GM23248 (cell line): ENCODE results near the gene MED19.

Experiments
- EZH2 ChIP-seq: fragments of 200-600 bp; sonication (generic); IDR thresholded peaks from 2 replicates; pipeline ENCODE4 v1.6.1; 2018; ENCODE audit warnings: antibody characterized with exemption, mild to moderate bottlenecking; ENCODE audit not compliant: insufficient read depth, poor library complexity, severe bottlenecking
- EZH2phosphoT487 ChIP-seq: fragments of 200-600 bp; sonication (generic); IDR thresholded peaks from 2 replicates; pipeline ENCODE4 v1.6.1; 2018; ENCODE audit warnings: antibody characterized with exemption, moderate library complexity, mild to moderate bottlenecking, low read depth; ENCODE audit not compliant: insufficient read depth

DNA sequence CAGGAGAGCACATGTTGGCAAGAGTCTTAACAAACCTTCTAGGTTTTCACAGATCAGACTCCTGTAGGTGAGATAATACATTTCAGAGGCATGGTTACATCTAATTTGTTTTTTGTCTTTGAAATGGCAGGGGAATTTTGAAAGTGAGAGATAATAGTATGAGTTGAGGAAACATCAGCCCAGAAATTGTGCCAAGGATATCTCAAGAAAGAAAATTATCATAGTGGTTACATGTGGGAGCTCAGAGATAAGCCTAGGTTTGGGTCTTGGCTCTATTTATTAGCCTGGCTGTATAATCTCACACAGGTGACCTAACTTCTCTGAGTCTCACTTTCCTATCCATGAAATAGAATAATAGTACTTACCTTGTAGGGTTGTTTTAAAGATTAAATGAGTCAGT is 39.2 kb upstream of the MED19 start:
- TF ChIP-seq EZH2phosphoT487, result no peak
- no peak for TF ChIP-seq EZH2
